ENCODE data around the gene RAI14. TPM values are rescaled to one million over a fixed set of nuclear protein-coding genes. Genes with fewer than 3 reads are reported as not detected.

Gene RAI14
- total and polyA plus RNA-seq, 2 donors (not counting 3 experiments of a cell fraction or from before 2014, with no cell fraction given): 114 to 369 TPM

DNA sequence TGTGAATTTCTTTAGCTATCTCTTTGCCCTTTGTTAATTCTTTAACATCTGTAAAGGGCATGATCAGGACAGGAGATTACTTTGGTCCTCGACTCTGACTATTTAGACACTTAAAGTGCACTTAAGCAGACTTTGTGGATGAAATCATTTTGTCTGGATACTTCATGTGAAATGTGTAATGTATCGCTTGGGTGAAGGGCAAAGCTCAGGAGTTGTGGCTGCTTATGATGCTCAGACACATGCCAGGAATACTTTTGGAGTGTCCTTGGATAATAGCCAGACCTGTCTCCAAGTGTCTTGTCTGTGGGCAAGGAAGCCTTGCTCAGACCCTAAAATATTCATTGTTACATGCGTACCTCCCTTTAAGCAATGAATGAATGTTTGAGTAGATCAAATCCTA is 87.8 kb downstream of the RAI14 start:
- Histone ChIP-seq H3K4me3 (replicated peaks in 1 of 3; ENCODE audit: insufficient read depth in 1 of 3, low read depth in 1 of 3, low read length in 3 of 3) (no peak overlapping the region), H3K27ac (ENCODE audit: insufficient read depth, low read depth, low read length) (no peak overlapping the region), H3K9ac (replicated peaks; ENCODE audit: extremely low read depth, insufficient read depth, low read length) (no peak overlapping the region), H3K4me1 (ENCODE audit: control insufficient read depth, extremely low read depth, insufficient read depth, low read length) (peaks cover 15% of the 10 kb centered on the region), H3K9me3 (replicated peaks; ENCODE audit: control insufficient read depth, insufficient read depth, low read length) (no peaks in the 10 kb centered on the region), H3K4me2 (ENCODE audit: insufficient read depth, low read length) (no peak overlapping the region), H3K27me3 (ENCODE audit: control insufficient read depth in 2 of 2, insufficient read depth in 2 of 2, low read length in 2 of 2) (no peaks in the 10 kb centered on the region), H4K20me1 (replicated peaks; ENCODE audit: control insufficient read depth, extremely low read depth, insufficient read depth, low read length) (peaks cover 3% of the 10 kb centered on the region), H2AFZ (ENCODE audit: low read depth, low read length) (no peak overlapping the region), H3K36me3 (ENCODE audit: control insufficient read depth in 2 of 2, extremely low read depth in 1 of 2, insufficient read depth in 2 of 2, low read length in 2 of 2) (peaks cover 3 to 6% of the 10 kb centered on the region in 2 experiments), H3K79me2 (ENCODE audit: control insufficient read depth, insufficient read depth, low read length) (peaks cover 94% of the 10 kb centered on the region), H3K9me1 (replicated peaks; ENCODE audit: control insufficient read depth, extremely low read depth, insufficient read depth, low read length) (no peaks in the 10 kb centered on the region)
- no peak for DNase-seq (ENCODE audit: low read depth, low spot score)
- dilution Hi-C loops (cut with MboI; ENCODE audit: extremely low pct_ligation_motif_present, low sequenced_read_pairs): no loop called here
- intact Hi-C loops (cut with micrococcal nuclease): no loop called here
- ChIA-PET CTCF (no interaction called here), POLR2A (no interaction called here)
- no peak for FAIRE-seq
- BruUV-seq (replicated peaks): no TSS peak
- TF ChIP-seq POLR2A (IDR thresholded peaks at IDR 0.05; ENCODE audit: low read depth, low read length) (no peak), JUN (IDR thresholded peaks at IDR 0.05; ENCODE audit: borderline replicate concordance, insufficient read depth, insufficient read length, low read depth) (no peak), EZH2 (IDR thresholded peaks at IDR 0.05; ENCODE audit: borderline replicate concordance, low read depth, low read length, severe bottlenecking) (no peak), POLR2AphosphoS5 (IDR thresholded peaks at IDR 0.05; ENCODE audit: insufficient read depth, low read depth, low read length) (no peak), MYC (IDR thresholded peaks at IDR 0.05; ENCODE audit: low read depth, low read length) (no peak), FOS (IDR thresholded peaks at IDR 0.05; ENCODE audit: borderline replicate concordance, insufficient read depth, low read length) (no peak), GATA2 (IDR thresholded peaks at IDR 0.05; ENCODE audit: insufficient read depth, insufficient read length, low read depth, low read length) (no peak)
- TF ChIP-seq, protein P1, sequence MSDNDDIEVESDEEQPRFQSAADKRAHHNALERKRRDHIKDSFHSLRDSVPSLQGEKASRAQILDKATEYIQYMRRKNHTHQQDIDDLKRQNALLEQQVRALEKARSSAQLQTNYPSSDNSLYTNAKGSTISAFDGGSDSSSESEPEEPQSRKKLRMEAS (IDR thresholded peaks at IDR 0.05; ENCODE audit: insufficient read depth, insufficient read length): no peak
- TF ChIP-seq, protein P2, sequence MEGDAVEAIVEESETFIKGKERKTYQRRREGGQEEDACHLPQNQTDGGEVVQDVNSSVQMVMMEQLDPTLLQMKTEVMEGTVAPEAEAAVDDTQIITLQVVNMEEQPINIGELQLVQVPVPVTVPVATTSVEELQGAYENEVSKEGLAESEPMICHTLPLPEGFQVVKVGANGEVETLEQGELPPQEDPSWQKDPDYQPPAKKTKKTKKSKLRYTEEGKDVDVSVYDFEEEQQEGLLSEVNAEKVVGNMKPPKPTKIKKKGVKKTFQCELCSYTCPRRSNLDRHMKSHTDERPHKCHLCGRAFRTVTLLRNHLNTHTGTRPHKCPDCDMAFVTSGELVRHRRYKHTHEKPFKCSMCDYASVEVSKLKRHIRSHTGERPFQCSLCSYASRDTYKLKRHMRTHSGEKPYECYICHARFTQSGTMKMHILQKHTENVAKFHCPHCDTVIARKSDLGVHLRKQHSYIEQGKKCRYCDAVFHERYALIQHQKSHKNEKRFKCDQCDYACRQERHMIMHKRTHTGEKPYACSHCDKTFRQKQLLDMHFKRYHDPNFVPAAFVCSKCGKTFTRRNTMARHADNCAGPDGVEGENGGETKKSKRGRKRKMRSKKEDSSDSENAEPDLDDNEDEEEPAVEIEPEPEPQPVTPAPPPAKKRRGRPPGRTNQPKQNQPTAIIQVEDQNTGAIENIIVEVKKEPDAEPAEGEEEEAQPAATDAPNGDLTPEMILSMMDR (IDR thresholded peaks at IDR 0.05; ENCODE audit: extremely low read depth in 1 of 2, insufficient read depth in 1 of 2, low read depth in 1 of 2, low read length in 2 of 2): no peak

Data from endothelial cell of umbilical vein (primary cell).